Liver (tissue), 9 donors: ENCODE results near the gene NCSTN. TPM values are rescaled to one million over a fixed set of nuclear protein-coding genes. Genes with fewer than 3 reads are reported as not detected.
A peak's percentile ranks its signal among the peaks of the same experiment; 100 is the strongest.
"Not testable (repeated sequence)": the region's sequence is repeated elsewhere in the genome, so short reads cannot be mapped to it uniquely, and the experiment has no call there.

Source experiments
- DNase-seq: peaks from one replicate; pipeline ENCODE4 v3.0.0-alpha.2; 2017; ENCODE audit warnings: low spot score
- H3K27ac ChIP-seq, 2 donors: one replicate each; pipeline ENCODE4 v1.7.0; 2013; ENCODE audit warnings: inconsistent platforms in 2 of 2, low read length in 2 of 2, control low read depth in 1 of 2, low read depth in 1 of 2, mild to moderate bottlenecking in 1 of 2
- H3K27me3 ChIP-seq, 4 donors: one replicate each; pipeline versions ENCODE4 v1.6.1 to v1.7.0; 2013; ENCODE audit warnings: low read length in 3 of 4, inconsistent platforms in 1 of 4, mild to moderate bottlenecking in 1 of 4, moderate library complexity in 1 of 4; ENCODE audit not compliant: control insufficient read depth in 4 of 4, insufficient read depth in 4 of 4
- H3K36me3 ChIP-seq, 4 donors: one replicate each; pipeline versions ENCODE4 v1.6.1 to v1.7.0; 2013; ENCODE audit warnings: low read length in 3 of 4, mild to moderate bottlenecking in 3 of 4, low read depth in 1 of 4, moderate library complexity in 1 of 4; ENCODE audit not compliant: control insufficient read depth in 4 of 4, insufficient read depth in 3 of 4
- H3K4me1 ChIP-seq, 4 donors: one replicate each; pipeline versions ENCODE4 v1.6.1 to v1.7.0; 2013; ENCODE audit warnings: low read length in 3 of 4, mild to moderate bottlenecking in 3 of 4, moderate library complexity in 1 of 4; ENCODE audit not compliant: control insufficient read depth in 4 of 4, insufficient read depth in 4 of 4
- H3K4me3 ChIP-seq, 3 donors: one replicate each; pipeline versions ENCODE4 v1.6.1 to v1.7.0; 2013; ENCODE audit warnings: low read length in 3 of 3, control low read depth in 1 of 3, low read depth in 1 of 3, mild to moderate bottlenecking in 1 of 3
- H3K9ac ChIP-seq, 2 donors: one replicate each; pipeline ENCODE4 v1.7.0; 2013; ENCODE audit warnings: low read length in 2 of 2, mild to moderate bottlenecking in 2 of 2, moderate library complexity in 2 of 2, control low read depth in 1 of 2, low read depth in 1 of 2
- H3K9me3 ChIP-seq, 4 donors: one replicate each; pipeline versions ENCODE4 v1.6.1 to v1.7.0; 2013; ENCODE audit warnings: low read length in 3 of 4; ENCODE audit not compliant: control insufficient read depth in 4 of 4
- CTCF ChIP-seq: fragments of 150-350 bp; IDR thresholded peaks from 2 replicates; pipeline ENCODE4 v1.5.1; 2017; ENCODE audit warnings: improper control_type of control experiment, low read depth, low read length; ENCODE audit not compliant: missing input control
- FOXA1 ChIP-seq: IDR thresholded peaks from 2 replicates; pipeline ENCODE4 v1.6.1; 2016; ENCODE audit warnings: antibody characterized with exemption
- FOXA2 ChIP-seq: IDR thresholded peaks from 2 replicates; pipeline ENCODE4 v1.6.1; 2016; ENCODE audit warnings: antibody characterized with exemption
- RAD21 ChIP-seq, 2 donors: IDR thresholded peaks; 2 replicates each; pipeline ENCODE4 v1.6.1; 2016; ENCODE audit warnings: antibody characterized with exemption in 2 of 2, mild to moderate bottlenecking in 2 of 2
- YY1 ChIP-seq: IDR thresholded peaks from 2 replicates; pipeline ENCODE4 v1.6.1; 2016; ENCODE audit warnings: antibody characterized with exemption, mild to moderate bottlenecking
- WGBS: extraction: QIAGEN DNeasy Blood & Tissue Kit; methylation state at CpG from one replicate; pipeline ENCODE4 v1.1.7; 2013; 5-methylcytosine and 5-hydroxymethylcytosine counted together
- polyA plus RNA-seq, 2 donors: library from polyadenylated mRNA; stranded (reverse) in 1 of 2; unstranded in 1 of 2; fragments of 200-250 nt in 1 of 2; fragments of >200 nt in 1 of 2; fragmentation: Nextera tagmentation in 1 of 2; extraction: Ambion mirVana in 1 of 2; gene quantifications; one replicate each; pipeline versions ENCODE4 v1.2.1 to v1.2.3, GENCODE V29; 2013 to 2015
- total RNA-seq, 2 donors: library from RNA; depleted of rRNA; stranded (reverse); fragments of >200 nt; gene quantifications; one replicate each; pipeline ENCODE4 v1.2.3, GENCODE V29; 2014
- TF ChIP-seq, protein P1 (sequence below): IDR thresholded peaks from 2 replicates; pipeline ENCODE4 v1.6.1; 2016; ENCODE audit warnings: antibody characterized with exemption
- donor health status: healthy.
- donor health status: healthy.
- donor health status: healthy.
- donor health status: healthy.
- donor health status: healthy.

The NCSTN gene
- total and polyA plus RNA-seq, 4 donors, result 32.2 to 44.6 (median 37.5) TPM

DNA sequence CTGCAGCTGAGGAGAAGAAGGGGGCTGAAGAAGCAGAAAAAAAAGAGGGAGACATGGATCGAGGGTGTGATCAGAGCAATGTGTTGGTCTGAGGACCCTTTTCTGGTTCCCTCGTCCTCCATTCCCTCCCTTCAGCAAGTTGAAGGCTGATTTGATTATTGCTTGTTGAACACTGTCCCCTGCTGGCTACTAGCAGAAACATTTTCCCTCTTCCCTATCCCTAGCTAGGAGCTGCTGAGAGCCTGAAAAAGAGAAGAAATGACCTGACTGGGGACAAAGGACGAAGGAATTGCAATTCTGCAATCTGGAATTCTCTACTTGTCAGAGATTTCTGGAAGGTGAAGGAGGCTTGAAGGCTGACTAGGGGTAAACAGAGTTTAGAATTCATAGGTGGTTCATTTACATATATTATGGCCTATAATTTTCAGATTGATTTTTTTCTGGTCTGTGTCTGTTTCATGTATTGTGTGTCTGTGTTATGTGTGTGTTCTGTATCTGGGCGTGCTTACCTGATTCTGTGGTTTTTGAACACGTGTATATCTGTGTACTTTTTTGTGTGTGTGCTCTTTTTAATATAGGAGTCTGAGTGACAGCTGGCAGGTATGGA, 33.4 kb downstream of the NCSTN start:
- H3K27me3 ChIP-seq, result no peaks in the 10 kb centered on the region
- no peak overlapping the region for H3K4me3 ChIP-seq
- TF ChIP-seq CTCF, result peak; percentile 93
- peak; percentile 8 for TF ChIP-seq FOXA2
- TF ChIP-seq, protein P1, sequence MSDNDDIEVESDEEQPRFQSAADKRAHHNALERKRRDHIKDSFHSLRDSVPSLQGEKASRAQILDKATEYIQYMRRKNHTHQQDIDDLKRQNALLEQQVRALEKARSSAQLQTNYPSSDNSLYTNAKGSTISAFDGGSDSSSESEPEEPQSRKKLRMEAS, result no peak
- peak; percentile 95 to 98 for TF ChIP-seq RAD21 (IDR thresholded peaks at IDR 0.05)
- peak; percentile 60 for TF ChIP-seq YY1
- no peaks in the 10 kb centered on the region for H3K36me3 ChIP-seq
- no peak overlapping the region for H3K9ac ChIP-seq
- peaks cover 0 to 7% (median 1%) of the 10 kb centered on the region in 4 donors for H3K4me1 ChIP-seq
- WGBS, result 12% methylated on average over 5 of the region's 5 CpGs
- no peaks in the 10 kb centered on the region for H3K9me3 ChIP-seq
- no peak overlapping the region for H3K27ac ChIP-seq
- DNase-seq, result no peak

GRCh38 chr1:160377585-160378206, 34.5 kb downstream of the NCSTN start:
- Histone ChIP-seq H3K4me1 (peaks cover 0 to 7% (median 1%) of the 10 kb centered on the region in 4 donors), H3K4me3 (no peak overlapping the region), H3K36me3 (no peaks in the 10 kb centered on the region), H3K9me3 (no peaks in the 10 kb centered on the region), H3K27ac (no peak overlapping the region), H3K9ac (no peak overlapping the region), H3K27me3 (no peaks in the 10 kb centered on the region)
- TF ChIP-seq FOXA1, result no peak
- WGBS, result 84% methylated on average over 7 of the region's 7 CpGs
- DNase-seq, result no peak

DNA sequence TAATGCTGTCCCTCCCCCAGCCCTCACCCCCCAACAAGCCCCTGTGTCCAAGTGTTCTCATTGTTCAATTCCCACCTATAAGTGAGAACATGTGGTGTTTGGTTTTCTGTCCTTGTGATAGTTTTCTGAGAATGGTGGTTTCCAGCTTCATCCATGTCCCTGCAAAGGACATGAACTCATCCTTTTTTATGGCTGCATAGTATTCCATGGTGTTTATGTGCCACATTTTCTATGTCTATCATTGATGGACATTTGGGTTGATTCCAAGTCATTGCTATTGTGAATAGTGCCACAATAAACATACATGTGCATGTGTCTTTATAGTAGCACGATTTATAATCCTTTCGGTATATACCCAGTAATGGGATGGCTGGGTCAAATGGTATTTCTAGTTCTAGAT, 41.6 kb downstream of the NCSTN start:
- H3K4me1 ChIP-seq, DNase-seq, H3K9ac ChIP-seq, H3K27ac ChIP-seq, H3K27me3 ChIP-seq, H3K4me3 ChIP-seq, H3K9me3 ChIP-seq, H3K36me3 ChIP-seq: not testable (repeated sequence)
- WGBS, result 97% methylated on average over 2 of the region's 2 CpGs

- 68% methylated on average over 4 of the region's 4 CpGs for WGBS
- H3K9me3 ChIP-seq, DNase-seq: not testable (repeated sequence)
Measured at GRCh38 chr1:160388406-160388805, 45.2 kb downstream of the NCSTN start.

More at GRCh38 chr1:160388406-160388805, 45.2 kb downstream of the NCSTN start:
- not testable (repeated sequence) for H3K9ac ChIP-seq, H3K27ac ChIP-seq, H3K4me3 ChIP-seq, H3K27me3 ChIP-seq, H3K36me3 ChIP-seq, H3K4me1 ChIP-seq
